H1 (cell line): ENCODE data around the gene FECH.

Source experiments
- CBX5 ChIP-seq: fragments of 300-800, 300-1000 bp; sonication (generic); IDR thresholded peaks from 2 replicates; pipeline ENCODE4 v1.7.1; 2016; ENCODE audit warnings: antibody characterized with exemption, low read length, low read depth
- CEBPB ChIP-seq: IDR thresholded peaks from 2 replicates; pipeline ENCODE4 v1.6.1; 2012; ENCODE audit warnings: low read depth, low read length
- CREB1 ChIP-seq: IDR thresholded peaks from 2 replicates; pipeline ENCODE4 v1.6.1; 2012; ENCODE audit warnings: inconsistent platforms
- CTCF ChIP-seq, 3 experiments: IDR thresholded peaks; 1 replicate in 2 of 3; 2 replicates in 1 of 3; pipeline versions ENCODE4 v1.5.1 to v1.6.1; 2011; ENCODE audit warnings: low read length in 3 of 3, mild to moderate bottlenecking in 3 of 3, inconsistent platforms in 2 of 3, low read depth in 1 of 3, moderate library complexity in 1 of 3; ENCODE audit not compliant: insufficient read depth in 1 of 3; ENCODE audit errors: control extremely low read depth in 1 of 3
- EZH2 ChIP-seq: fragments of 200-600 bp; sonication (generic); IDR thresholded peaks from 2 replicates; pipeline ENCODE4 v1.7.1; 2012; ENCODE audit warnings: low read depth, mild to moderate bottlenecking, moderate library complexity, low read length, inconsistent platforms; ENCODE audit not compliant: severe bottlenecking
- GABPA ChIP-seq: IDR thresholded peaks from 2 replicates; pipeline ENCODE4 v1.6.1; 2011; ENCODE audit warnings: mild to moderate bottlenecking, low read length, moderate library complexity, borderline replicate concordance; ENCODE audit not compliant: insufficient read depth
- MAFK ChIP-seq: IDR thresholded peaks from 2 replicates; pipeline ENCODE4 v1.6.1; 2012; ENCODE audit warnings: low read depth, mild to moderate bottlenecking, improper control_type of control experiment, low read length
- NRF1 ChIP-seq: IDR thresholded peaks from 2 replicates; pipeline ENCODE4 v1.6.1; 2011; ENCODE audit warnings: mild to moderate bottlenecking, low read depth, low read length, improper control_type of control experiment
- POLR2A ChIP-seq, 2 experiments: IDR thresholded peaks; 1 replicate in 1 of 2; 2 replicates in 1 of 2; pipeline ENCODE4 v1.6.1; 2011; ENCODE audit warnings: low read depth in 2 of 2, low read length in 2 of 2, mild to moderate bottlenecking in 2 of 2; ENCODE audit errors: control extremely low read depth in 1 of 2
- POLR2AphosphoS5 ChIP-seq: IDR thresholded peaks from 2 replicates; pipeline ENCODE4 v1.6.1; 2011; ENCODE audit warnings: low read depth, low read length
- POU5F1 ChIP-seq: IDR thresholded peaks from 2 replicates; pipeline ENCODE4 v1.6.1; 2011; ENCODE audit warnings: low read depth, mild to moderate bottlenecking, low read length, moderate library complexity
- RFX5 ChIP-seq: IDR thresholded peaks from 2 replicates; pipeline ENCODE4 v1.6.1; 2011; ENCODE audit warnings: low read depth, low read length, improper control_type of control experiment, borderline replicate concordance
- SP1 ChIP-seq: IDR thresholded peaks from 2 replicates; pipeline ENCODE4 v1.6.1; 2011; ENCODE audit warnings: low read depth, low read length
- USF2 ChIP-seq: IDR thresholded peaks from 2 replicates; pipeline ENCODE4 v1.6.1; 2011; ENCODE audit warnings: low read length, improper control_type of control experiment

- TF ChIP-seq SP1 (no peak), CTCF (IDR thresholded peaks at IDR 0.05; ENCODE audit: control extremely low read depth in 1 of 3, insufficient read depth in 1 of 3, low read depth in 1 of 3, low read length in 3 of 3) (no peak), NRF1 (no peak), POLR2A (IDR thresholded peaks at IDR 0.05; ENCODE audit: control extremely low read depth in 1 of 2, low read depth in 2 of 2, low read length in 2 of 2) (no peak), POU5F1 (no peak), POLR2AphosphoS5 (no peak), USF2 (no peak), GABPA (no peak), CBX5 (no peak), CREB1 (no peak), RFX5 (no peak), MAFK (no peak), CEBPB (no peak), EZH2 (no peak)
Measured at GRCh38 chr18:57539702-57540101, 46.8 kb downstream of the FECH start.
